HepG2 (cell line): ENCODE data around the gene CRYGA. TPM values are rescaled to one million over a fixed set of nuclear protein-coding genes. Genes with fewer than 3 reads are reported as not detected.

Experiments used
- EP300 ChIP-seq, 3 experiments: sonication (generic) in 1 of 3; formaldehyde crosslinking in 1 of 3; IDR thresholded peaks; 2 replicates each; pipeline versions ENCODE4 v1.5.1 to v1.6.1; 2011 to 2020; ENCODE audit warnings: low read depth in 2 of 3, low read length in 2 of 3, borderline replicate concordance in 1 of 3, improper control_type of control experiment in 1 of 3, mild to moderate bottlenecking in 1 of 3, missing genetic modification reagents in 1 of 3, moderate library complexity in 1 of 3
- RARA ChIP-seq: IDR thresholded peaks from 2 replicates; pipeline ENCODE4 v1.6.1; 2016; ENCODE audit warnings: missing genetic modification reagents, missing compliant biosample characterization
- SRF ChIP-seq: IDR thresholded peaks from 2 replicates; pipeline ENCODE4 v1.6.1; 2011; ENCODE audit warnings: mild to moderate bottlenecking, low read depth, low read length, moderate library complexity
- UBTF ChIP-seq: sonication (generic); formaldehyde crosslinking; IDR thresholded peaks from 2 replicates; pipeline ENCODE4 v1.4.0; 2020; ENCODE audit warnings: mild to moderate bottlenecking, missing genetic modification reagents
- ZBTB26 ChIP-seq: IDR thresholded peaks from 2 replicates; pipeline ENCODE4 v1.6.1; 2016; ENCODE audit warnings: missing compliant biosample characterization, missing genetic modification reagents, borderline replicate concordance
- ZNF17 ChIP-seq: sonication (generic); formaldehyde crosslinking; IDR thresholded peaks from 2 replicates; pipeline ENCODE4 v1.5.0; 2020; ENCODE audit warnings: mild to moderate bottlenecking, missing genetic modification reagents
- ZNF660 ChIP-seq: sonication (generic); formaldehyde crosslinking; IDR thresholded peaks from 2 replicates; pipeline ENCODE4 v1.5.1; 2020; ENCODE audit warnings: mild to moderate bottlenecking, low read depth, missing genetic modification reagents, borderline replicate concordance
- ZNF704 ChIP-seq: sonication (generic); formaldehyde crosslinking; IDR thresholded peaks from 2 replicates; pipeline ENCODE4 v1.8.1; 2023; ENCODE audit warnings: mild to moderate bottlenecking, inconsistent platforms, moderate library complexity, missing genetic modification reagents, borderline replicate concordance
- ZNF83 ChIP-seq: sonication (generic); formaldehyde crosslinking; IDR thresholded peaks from 2 replicates; pipeline ENCODE4 v1.4.0; 2020; ENCODE audit warnings: missing genetic modification reagents, mild to moderate bottlenecking, borderline replicate concordance
- ZUFSP ChIP-seq: sonication (generic); formaldehyde crosslinking; IDR thresholded peaks from 2 replicates; pipeline ENCODE4 v1.9.0; 2021; ENCODE audit warnings: missing genetic modification reagents, mild to moderate bottlenecking, borderline replicate concordance
- polyA plus RNA-seq, 8 experiments: library from polyadenylated mRNA; depleted of rRNA in 3 of 8; stranded (reverse) in 7 of 8; unstranded in 1 of 8; fragments of >200 nt; fragmentation: Illumina TruSeq in 4 of 8; extraction: Trizol in 4 of 8; gene quantifications; 2 replicates each; pipeline versions ENCODE4 v1.2.1 to v1.2.3, GENCODE V29; 2011 to 2016; ENCODE audit warnings: low read depth in 4 of 8, missing spikeins in 1 of 8, mixed read lengths in 1 of 8; ENCODE audit not compliant: insufficient read depth in 1 of 8
- total RNA-seq, 5 experiments: library from RNA; depleted of rRNA; stranded (reverse); fragments of >200 nt; fragmentation: Illumina TruSeq; extraction: Trizol; gene quantifications; 2 replicates each; pipeline ENCODE4 v1.2.3, GENCODE V29; 2016; ENCODE audit warnings: low read depth in 1 of 5
- TF ChIP-seq, protein P1 (sequence below): sonication (generic); formaldehyde crosslinking; IDR thresholded peaks from 2 replicates; pipeline ENCODE4 v1.4.0; 2020; ENCODE audit warnings: mild to moderate bottlenecking, missing genetic modification reagents, borderline replicate concordance
- TF ChIP-seq, protein P2 (sequence below): sonication (generic); formaldehyde crosslinking; IDR thresholded peaks from 2 replicates; pipeline ENCODE4 v1.4.0; 2020; ENCODE audit warnings: missing genetic modification reagents, borderline replicate concordance

The CRYGA gene
- total and polyA plus RNA-seq, 2 of the 13 experiments (the other 11 are each of a cell fraction or from before 2014, with no cell fraction given), result not detected

DNA sequence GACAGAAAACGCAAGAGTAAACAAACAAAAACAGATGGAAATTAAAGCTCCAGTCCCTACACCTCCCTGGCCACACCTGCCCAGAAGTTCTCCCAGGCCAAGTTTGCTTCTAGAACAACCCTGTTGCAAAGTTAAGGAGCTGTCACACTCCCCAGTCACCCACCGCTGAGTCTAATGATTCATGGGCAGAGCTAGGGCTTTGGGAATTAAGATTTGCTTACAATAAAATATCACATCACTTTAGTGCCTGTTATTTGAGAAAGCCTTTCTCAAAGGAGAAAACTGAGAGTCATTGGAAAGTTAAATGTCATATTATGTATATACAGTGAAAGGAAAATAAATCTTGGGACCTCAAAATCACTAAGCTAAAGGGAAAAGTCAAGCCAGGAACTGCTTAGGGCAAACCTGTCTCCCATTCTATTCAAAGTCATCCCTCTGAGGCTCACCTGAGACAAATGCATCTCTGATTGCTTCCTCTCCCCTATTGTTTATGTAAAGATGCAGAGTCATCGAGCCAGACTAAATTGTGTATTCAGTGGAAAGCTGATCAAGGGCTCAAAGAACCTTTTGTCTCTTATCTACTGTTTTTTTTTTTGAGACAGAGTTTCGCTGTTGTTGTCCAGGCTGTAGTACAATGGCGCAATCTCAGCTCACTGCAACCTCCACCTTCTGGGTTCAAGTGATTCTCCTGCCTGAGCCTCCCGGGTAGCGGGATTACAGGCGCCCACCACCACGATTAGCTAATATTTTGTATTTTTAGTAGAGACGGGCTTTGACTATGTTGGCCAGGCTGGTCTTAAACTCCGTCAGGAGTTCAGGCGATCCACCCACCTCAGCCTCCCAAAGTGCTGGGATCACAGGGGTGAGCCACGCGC is 20.2 kb downstream of the CRYGA start (continued):
- TF ChIP-seq UBTF (no peak), ZNF660 (CRISPR knock-in tag) (no peak), ZNF704 (no peak), ZNF83 (no peak), ZUFSP (CRISPR knock-in tag) (no peak), ZNF17 (CRISPR knock-in tag) (no peak), ZBTB26 (no peak; the same call in 1 of the 2 replicates), RARA (CRISPR knock-in tag) (peak; percentile 44; the same call in 1 of the 2 replicates), SRF (no peak), EP300 (IDR thresholded peaks at IDR 0.05; ENCODE audit: low read depth in 2 of 2, low read length in 2 of 2) (peak in 1 of 2 experiments; percentile 48; a peak in 1 of 4 replicates), EP300 (CRISPR knock-in tag; IDR thresholded peaks at IDR 0.05; ENCODE audit: borderline replicate concordance) (peak; percentile 82)
- TF ChIP-seq, protein P1, sequence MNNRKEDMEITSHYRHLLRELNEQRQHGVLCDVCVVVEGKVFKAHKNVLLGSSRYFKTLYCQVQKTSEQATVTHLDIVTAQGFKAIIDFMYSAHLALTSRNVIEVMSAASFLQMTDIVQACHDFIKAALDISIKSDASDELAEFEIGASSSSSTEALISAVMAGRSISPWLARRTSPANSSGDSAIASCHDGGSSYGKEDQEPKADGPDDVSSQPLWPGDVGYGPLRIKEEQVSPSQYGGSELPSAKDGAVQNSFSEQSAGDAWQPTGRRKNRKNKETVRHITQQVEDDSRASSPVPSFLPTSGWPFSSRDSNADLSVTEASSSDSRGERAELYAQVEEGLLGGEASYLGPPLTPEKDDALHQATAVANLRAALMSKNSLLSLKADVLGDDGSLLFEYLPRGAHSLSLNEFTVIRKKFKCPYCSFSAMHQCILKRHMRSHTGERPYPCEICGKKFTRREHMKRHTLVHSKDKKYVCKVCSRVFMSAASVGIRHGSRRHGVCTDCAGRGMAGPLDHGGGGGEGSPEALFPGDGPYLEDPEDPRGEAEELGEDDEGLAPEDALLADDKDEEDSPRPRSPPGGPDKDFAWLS (CRISPR knock-in tag), result no peak
- TF ChIP-seq, protein P2, sequence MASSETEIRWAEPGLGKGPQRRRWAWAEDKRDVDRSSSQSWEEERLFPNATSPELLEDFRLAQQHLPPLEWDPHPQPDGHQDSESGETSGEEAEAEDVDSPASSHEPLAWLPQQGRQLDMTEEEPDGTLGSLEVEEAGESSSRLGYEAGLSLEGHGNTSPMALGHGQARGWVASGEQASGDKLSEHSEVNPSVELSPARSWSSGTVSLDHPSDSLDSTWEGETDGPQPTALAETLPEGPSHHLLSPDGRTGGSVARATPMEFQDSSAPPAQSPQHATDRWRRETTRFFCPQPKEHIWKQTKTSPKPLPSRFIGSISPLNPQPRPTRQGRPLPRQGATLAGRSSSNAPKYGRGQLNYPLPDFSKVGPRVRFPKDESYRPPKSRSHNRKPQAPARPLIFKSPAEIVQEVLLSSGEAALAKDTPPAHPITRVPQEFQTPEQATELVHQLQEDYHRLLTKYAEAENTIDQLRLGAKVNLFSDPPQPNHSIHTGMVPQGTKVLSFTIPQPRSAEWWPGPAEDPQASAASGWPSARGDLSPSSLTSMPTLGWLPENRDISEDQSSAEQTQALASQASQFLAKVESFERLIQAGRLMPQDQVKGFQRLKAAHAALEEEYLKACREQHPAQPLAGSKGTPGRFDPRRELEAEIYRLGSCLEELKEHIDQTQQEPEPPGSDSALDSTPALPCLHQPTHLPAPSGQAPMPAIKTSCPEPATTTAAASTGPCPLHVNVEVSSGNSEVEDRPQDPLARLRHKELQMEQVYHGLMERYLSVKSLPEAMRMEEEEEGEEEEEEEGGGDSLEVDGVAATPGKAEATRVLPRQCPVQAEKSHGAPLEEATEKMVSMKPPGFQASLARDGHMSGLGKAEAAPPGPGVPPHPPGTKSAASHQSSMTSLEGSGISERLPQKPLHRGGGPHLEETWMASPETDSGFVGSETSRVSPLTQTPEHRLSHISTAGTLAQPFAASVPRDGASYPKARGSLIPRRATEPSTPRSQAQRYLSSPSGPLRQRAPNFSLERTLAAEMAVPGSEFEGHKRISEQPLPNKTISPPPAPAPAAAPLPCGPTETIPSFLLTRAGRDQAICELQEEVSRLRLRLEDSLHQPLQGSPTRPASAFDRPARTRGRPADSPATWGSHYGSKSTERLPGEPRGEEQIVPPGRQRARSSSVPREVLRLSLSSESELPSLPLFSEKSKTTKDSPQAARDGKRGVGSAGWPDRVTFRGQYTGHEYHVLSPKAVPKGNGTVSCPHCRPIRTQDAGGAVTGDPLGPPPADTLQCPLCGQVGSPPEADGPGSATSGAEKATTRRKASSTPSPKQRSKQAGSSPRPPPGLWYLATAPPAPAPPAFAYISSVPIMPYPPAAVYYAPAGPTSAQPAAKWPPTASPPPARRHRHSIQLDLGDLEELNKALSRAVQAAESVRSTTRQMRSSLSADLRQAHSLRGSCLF (CRISPR knock-in tag), result no peak
